GM12865 (cell line): ENCODE data around the gene TMC1.

Experiments
- DNase-seq: peaks from one replicate; pipeline ENCODE4 v3.0.0; 2010; ENCODE audit warnings: low read depth
- H3K4me3 ChIP-seq: 2 replicates; pipeline ENCODE4 v1.5.1; 2011; ENCODE audit warnings: mild to moderate bottlenecking, low read depth, low read length, control low read depth
- TF ChIP-seq, protein P1 (sequence below): IDR thresholded peaks from 2 replicates; pipeline ENCODE4 v1.5.1; 2011; ENCODE audit warnings: low read length, control low read depth, low read depth, inconsistent platforms; ENCODE audit not compliant: insufficient read depth; ENCODE audit errors: missing control alignments

The TMC1 gene

GRCh38 chr9:72597181-72597517, 75.7 kb downstream of the TMC1 start:
- TF ChIP-seq, protein P1, sequence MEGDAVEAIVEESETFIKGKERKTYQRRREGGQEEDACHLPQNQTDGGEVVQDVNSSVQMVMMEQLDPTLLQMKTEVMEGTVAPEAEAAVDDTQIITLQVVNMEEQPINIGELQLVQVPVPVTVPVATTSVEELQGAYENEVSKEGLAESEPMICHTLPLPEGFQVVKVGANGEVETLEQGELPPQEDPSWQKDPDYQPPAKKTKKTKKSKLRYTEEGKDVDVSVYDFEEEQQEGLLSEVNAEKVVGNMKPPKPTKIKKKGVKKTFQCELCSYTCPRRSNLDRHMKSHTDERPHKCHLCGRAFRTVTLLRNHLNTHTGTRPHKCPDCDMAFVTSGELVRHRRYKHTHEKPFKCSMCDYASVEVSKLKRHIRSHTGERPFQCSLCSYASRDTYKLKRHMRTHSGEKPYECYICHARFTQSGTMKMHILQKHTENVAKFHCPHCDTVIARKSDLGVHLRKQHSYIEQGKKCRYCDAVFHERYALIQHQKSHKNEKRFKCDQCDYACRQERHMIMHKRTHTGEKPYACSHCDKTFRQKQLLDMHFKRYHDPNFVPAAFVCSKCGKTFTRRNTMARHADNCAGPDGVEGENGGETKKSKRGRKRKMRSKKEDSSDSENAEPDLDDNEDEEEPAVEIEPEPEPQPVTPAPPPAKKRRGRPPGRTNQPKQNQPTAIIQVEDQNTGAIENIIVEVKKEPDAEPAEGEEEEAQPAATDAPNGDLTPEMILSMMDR = no peak
- DNase-seq = no peak
- H3K4me3 ChIP-seq = no peak overlapping the region

GRCh38 chr9:72597601-72598000, 76.2 kb downstream of the TMC1 start:
- TF ChIP-seq, protein P1 = no peak
- no peak for DNase-seq
- H3K4me3 ChIP-seq = no peak overlapping the region

DNA sequence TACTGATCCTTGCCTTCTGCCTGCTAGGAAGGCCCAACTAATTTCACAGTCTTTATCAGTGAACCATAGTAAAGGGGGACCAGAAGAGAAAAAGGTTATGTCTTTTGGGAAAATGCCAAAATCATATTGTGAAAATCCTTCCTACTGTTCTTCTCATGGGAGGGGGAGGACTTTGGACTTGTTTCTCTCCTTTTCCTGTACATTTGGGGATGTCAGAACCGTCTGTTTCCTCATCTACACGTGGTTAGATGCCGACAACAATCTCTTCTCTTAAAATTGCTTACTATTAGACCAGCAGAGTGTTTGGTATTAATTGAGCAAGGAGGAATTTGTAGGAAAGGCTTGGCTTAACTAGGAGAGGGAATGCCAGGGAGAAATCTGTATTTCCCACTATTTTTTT, 77.2 kb downstream of the TMC1 start:
- H3K4me3 ChIP-seq = no peak overlapping the region
- no peak for DNase-seq
- TF ChIP-seq, protein P1 = no peak

- DNase-seq = no peak
- TF ChIP-seq, protein P1 = no peak
- no peak overlapping the region for H3K4me3 ChIP-seq
These were observed 78.6 kb downstream of the TMC1 start for GRCh38 chr9:72599874-72600534.

DNA sequence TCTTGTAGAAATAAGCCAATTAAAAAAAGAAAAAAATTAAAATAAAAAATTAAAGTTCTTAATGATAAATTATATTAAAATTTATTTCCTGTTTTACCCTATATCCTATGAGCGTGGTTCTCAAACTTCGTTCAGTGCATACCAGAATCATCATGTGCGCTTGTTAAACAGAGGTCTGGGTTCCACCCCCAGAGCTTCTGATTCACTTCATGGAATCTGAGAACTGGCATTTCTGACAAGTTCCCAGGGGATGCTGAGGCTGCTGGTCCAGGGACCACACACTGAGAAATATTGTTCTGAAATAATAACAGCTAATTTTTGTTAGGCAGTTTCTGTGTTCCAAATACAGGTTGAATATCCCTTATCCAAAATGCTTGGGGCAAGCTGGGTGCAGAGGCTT, 79.3 kb downstream of the TMC1 start:
- TF ChIP-seq, protein P1 = no peak
- no peak for DNase-seq
- no peak overlapping the region for H3K4me3 ChIP-seq

- no peak overlapping the region for H3K4me3 ChIP-seq
- no peak for DNase-seq
- TF ChIP-seq, protein P1 = no peak
These were observed 80.2 kb downstream of the TMC1 start for GRCh38 chr9:72601615-72602014.

DNA sequence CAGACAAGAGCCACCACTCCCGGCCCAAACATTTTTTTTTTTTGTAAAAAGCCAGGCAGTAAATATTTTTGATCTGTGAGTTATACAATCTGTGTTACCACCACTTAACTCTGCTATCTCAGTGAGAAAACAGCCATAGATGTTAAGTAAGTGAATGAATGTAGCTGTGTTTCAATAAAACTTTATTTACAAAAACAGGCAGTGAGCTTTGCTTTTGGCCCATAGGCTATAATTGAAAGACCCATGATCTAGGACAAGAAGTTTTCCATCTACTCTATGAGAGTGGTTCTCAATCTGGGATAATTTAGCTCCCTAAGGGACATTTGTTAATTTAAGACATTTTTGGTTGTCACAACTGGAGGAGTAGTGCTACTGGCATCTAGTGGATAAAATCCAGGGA, 91.0 kb downstream of the TMC1 start:
- TF ChIP-seq, protein P1 = no peak
- H3K4me3 ChIP-seq = no peak overlapping the region
- DNase-seq = no peak
